ENCODE data around the gene FANCC. TPM values are rescaled to one million over a fixed set of nuclear protein-coding genes. Genes with fewer than 3 reads are reported as not detected.

FANCC gene
- total and polyA plus RNA-seq, 2 of the 8 experiments (the other 6 are each of a cell fraction or from before 2014, with no cell fraction given): 7.8 to 15.2 TPM

GRCh38 chr9:95080961-95081647 lies 236.4 kb downstream of the FANCC start:
- POLR2A ChIA-PET (ENCODE audit: partially characterized antibody): interaction anchor here (1.0 kb wide), 1 partner anchor 12 kb away, joined by 3 read pairs; no protein-coding TSS in a partner anchor
- Histone ChIP-seq H3K4me1 (replicated peaks in 1 of 4; ENCODE audit: control insufficient read depth in 3 of 4, insufficient read depth in 4 of 4, low read length in 3 of 4) (peaks cover 0 to 9% (median 2%) of the 10 kb centered on the region in 4 experiments; a peak in 3 of 7 replicates), H3K79me2 (ENCODE audit: control insufficient read depth in 1 of 2, insufficient read depth in 2 of 2, low read length in 2 of 2) (no peaks in the 10 kb centered on the region), H3K27me3 (replicated peaks in 1 of 4; ENCODE audit: control insufficient read depth in 3 of 4, extremely low read depth in 1 of 4, insufficient read depth in 3 of 4, low read length in 3 of 4) (no peaks in the 10 kb centered on the region), H4K5ac (ENCODE audit: insufficient read length, low read depth, low read length) (no peak overlapping the region), H3K79me1 (ENCODE audit: low read depth, low read length) (no peaks in the 10 kb centered on the region; the same call in 1 of the 2 replicates), H2BK12ac (ENCODE audit: low read depth, low read length) (no peak overlapping the region), H3K23ac (ENCODE audit: insufficient read length) (no peak overlapping the region), H3K4me2 (ENCODE audit: insufficient read depth in 1 of 2, low read depth in 2 of 2, low read length in 2 of 2) (no peak overlapping the region), H4K20me1 (replicated peaks in 1 of 2; ENCODE audit: control insufficient read depth in 1 of 2, insufficient read depth in 2 of 2, low read length in 2 of 2) (peaks cover 0 to 7% of the 10 kb centered on the region in 2 experiments), H4K91ac (replicated peaks; ENCODE audit: insufficient read length, low read length) (peak overlapping the region; percentile 17), H2BK20ac (ENCODE audit: low read length) (no peak overlapping the region), H3K23me2 (ENCODE audit: low read depth, low read length) (peaks cover 2% of the 10 kb centered on the region; the same call in 1 of the 2 replicates), H2AFZ (ENCODE audit: low read length) (no peak overlapping the region), H3K4ac (replicated peaks; ENCODE audit: insufficient read length, low read depth, low read length) (no peak overlapping the region), H2BK15ac (ENCODE audit: low read length) (0 out of 2 replicates have a peak overlapping the region, but pooled peaks have one; percentile 61), H3K14ac (ENCODE audit: insufficient read length) (no peak overlapping the region), H3K4me3 (ENCODE audit: extremely low read depth in 1 of 4, insufficient read depth in 2 of 4, low read depth in 3 of 4, low read length in 4 of 4) (no peak overlapping the region), H3K56ac (replicated peaks; ENCODE audit: insufficient read length, low read depth, low read length) (no peak overlapping the region), H2AK5ac (ENCODE audit: low read depth, low read length) (no peak overlapping the region), H3K27ac (ENCODE audit: low read depth, low read length) (no peak overlapping the region), H3K9me3 (ENCODE audit: insufficient read depth in 2 of 2, low read depth in 1 of 2, low read length in 1 of 2) (no peaks in the 10 kb centered on the region), H3K36me3 (ENCODE audit: control insufficient read depth in 2 of 4, insufficient read depth in 4 of 4, low read length in 3 of 4) (peaks cover 0 to 6% (median 1%) of the 10 kb centered on the region in 4 experiments; a peak in 2 of 8 replicates), H3K9ac (replicated peaks in 1 of 4; ENCODE audit: extremely low read depth in 1 of 4, low read depth in 3 of 4, low read length in 3 of 4) (peak overlapping the region in 1 of 4 experiments; percentile 21; a peak in 1 of 7 replicates), H3K18ac (ENCODE audit: extremely low read depth, low read length) (no peak overlapping the region), H4K8ac (ENCODE audit: extremely low read depth, insufficient read depth, low read length) (no peak overlapping the region), H2BK5ac (ENCODE audit: low read depth, low read length) (no peak overlapping the region), H2BK120ac (replicated peaks; ENCODE audit: low read depth, low read length) (no peak overlapping the region)
- TF ChIP-seq CTBP2 (IDR thresholded peaks at IDR 0.05; ENCODE audit: borderline replicate concordance, insufficient read depth, insufficient read length, low read length) (no peak), SIX5 (IDR thresholded peaks at IDR 0.05; ENCODE audit: low read depth, low read length) (no peak), TAF1 (IDR thresholded peaks at IDR 0.05; ENCODE audit: low read depth, low read length) (no peak), SUZ12 (IDR thresholded peaks at IDR 0.05; ENCODE audit: low read length) (no peak), EP300 (IDR thresholded peaks at IDR 0.05; ENCODE audit: borderline replicate concordance in 1 of 2, low read depth in 2 of 2, low read length in 2 of 2) (no peak)
- DNase-seq (ENCODE audit: low read depth in 1 of 2, low spot score in 2 of 2): no peak
- CTCF ChIA-PET (ENCODE audit: partially characterized antibody): interaction anchor here (0.6 to 3.8 kb wide), 5 partner anchors 10 to 263 kb away, joined by 3 to 20 read pairs (median 3); no protein-coding TSS in a partner anchor
- 91% methylated on average over 20 of the region's 20 CpGs; no CpG with 5 or more reads in 1 of the 2 experiments for WGBS, 2 experiments (ENCODE audit: extremely low coverage in 1 of 2, insufficient coverage in 1 of 2, insufficient read length in 1 of 2, insufficient replicate concordance in 2 of 2, low coverage in 1 of 2, low lambda C conversion rate in 2 of 2, missing lambda C conversion rate in 1 of 2)
- no peak for FAIRE-seq
